ENCODE data around the gene PROSER1. TPM values are rescaled to one million over a fixed set of nuclear protein-coding genes. Genes with fewer than 3 reads are reported as not detected.
"Not testable (repeated sequence)": the region's sequence is repeated elsewhere in the genome, so short reads cannot be mapped to it uniquely, and the experiment has no call there.

The PROSER1 gene
- total RNA-seq = 10 to 100 TPM; 64.8 to 75.4 TPM

DNA sequence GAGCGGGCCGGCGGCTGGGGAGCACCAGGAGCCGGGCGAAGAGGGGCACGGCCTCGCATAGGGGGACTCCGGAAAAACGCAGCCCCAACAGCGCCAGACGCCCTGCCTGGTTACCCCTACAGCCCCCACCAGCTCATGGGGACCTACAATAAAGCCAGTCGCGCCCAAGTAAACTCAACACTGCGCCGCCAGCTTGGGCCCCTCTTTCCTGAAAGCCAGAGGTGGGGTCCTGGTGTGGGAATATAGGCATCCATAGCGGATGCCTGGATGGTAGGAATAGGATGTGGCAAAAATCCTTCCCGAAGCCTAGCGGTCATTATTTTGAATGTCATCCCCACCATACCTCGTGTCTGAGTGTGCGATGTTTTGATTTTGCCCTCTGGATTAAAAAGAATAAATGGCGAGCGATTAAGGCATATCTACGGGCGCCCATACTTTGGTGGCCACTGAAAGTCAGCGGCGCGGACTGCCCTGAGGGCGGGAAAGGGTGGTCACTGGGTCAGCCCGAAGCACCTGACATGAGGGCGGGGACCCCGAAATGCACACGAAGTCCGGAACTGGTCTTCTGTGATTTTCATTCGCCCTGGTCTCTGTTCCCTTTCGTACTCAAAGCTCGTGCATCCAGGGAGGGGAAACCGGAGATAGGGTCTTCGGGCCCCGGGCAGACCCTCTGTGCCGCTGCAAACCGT lies at the start of gene PROSER1, which contains the start of gene NHLRC3:
Gene PROSER1 (minus strand): TSS at position 210 of the 689 bp plus-strand sequence. CDS start 847 bp downstream, outside the sequence.
Gene NHLRC3 (plus strand): TSS at position 577 of the 689 bp plus-strand sequence. CDS start 184 bp downstream, outside the sequence.
- DNase-seq (peak; percentile 87), ATAC-seq (peak; percentile 74)
- peaks cover 14% of the 10 kb centered on the region for H3K36me3 Mint-ChIP-seq (ENCODE audit: low read depth)
- peak within 1 kb of the TSS; percentile 98 for H3K4me3 Mint-ChIP-seq
- H3K27ac Mint-ChIP-seq = peak within 1 kb of the TSS; percentile 97
- ChIA-PET POLR2A (interaction anchor here (1.0 to 2.1 kb wide), 3 partner anchors 10 to 58 kb away, joined by 3 to 7 read pairs (median 6); no protein-coding TSS in a partner anchor), CTCF (interaction anchor here (0.6 to 1.9 kb wide), 6 partner anchors 8 to 583 kb away, joined by 3 to 7 read pairs (median 4); no protein-coding TSS in a partner anchor)
- H3K4me1 Mint-ChIP-seq = peaks cover 45% of the 10 kb centered on the region
- H3K27me3 Mint-ChIP-seq = no peaks in the 10 kb centered on the region
- H3K9me3 Mint-ChIP-seq (ENCODE audit: low read depth) = no peaks in the 10 kb centered on the region
- intact Hi-C loops (cut with DNase I, micrococcal nuclease) = loop anchor here (1.0 to 10.0 kb wide), 9 partner anchors 57 to 1979 kb away; partner anchors contain the start of genes LHFPL6 (in 2 of the 2), COG6 (in 1 of the 2), MRPS31 (in 1 of the 2) and SUPT20H (in 1 of the 2)

DNA sequence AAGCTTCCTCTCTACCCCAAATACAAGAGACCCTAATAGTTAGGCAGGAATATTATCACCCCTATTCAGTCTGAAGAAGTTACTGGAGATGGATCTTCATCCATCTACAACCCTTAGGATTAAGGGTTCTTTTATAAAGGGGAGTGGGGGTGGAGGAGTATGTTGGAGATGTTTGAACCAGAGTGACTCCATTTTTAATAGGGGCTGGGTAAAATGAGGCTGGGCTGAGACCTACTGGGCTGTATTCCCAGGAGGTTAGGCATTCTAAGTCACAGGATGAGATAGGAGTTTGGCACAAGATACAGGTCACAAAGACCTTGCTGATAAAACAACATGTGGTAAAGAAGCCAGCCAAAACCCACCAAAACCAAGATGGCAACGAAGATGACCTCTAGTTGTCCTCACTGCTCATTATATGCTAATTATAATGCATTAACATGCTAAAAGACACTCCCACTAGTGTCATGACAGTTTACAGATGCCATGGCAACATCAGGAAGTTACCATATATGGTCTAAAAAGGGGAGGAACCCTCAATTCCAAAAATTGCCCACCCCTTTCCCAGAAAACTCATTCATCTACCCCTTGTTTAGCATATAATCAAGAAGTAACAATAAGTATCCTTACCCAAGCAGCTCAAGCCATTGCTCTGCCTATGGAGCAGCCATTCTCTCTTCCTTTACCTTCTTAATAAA lies 48.5 kb upstream of the PROSER1 start:
- DNase-seq; CTCF ChIA-PET; POLR2A ChIA-PET; H3K4me1 Mint-ChIP-seq; ATAC-seq; H3K27ac Mint-ChIP-seq; H3K4me3 Mint-ChIP-seq; intact Hi-C loops (cut with DNase I, micrococcal nuclease); H3K36me3 Mint-ChIP-seq (ENCODE audit: low read depth); H3K9me3 Mint-ChIP-seq (ENCODE audit: low read depth): not testable (repeated sequence)
- H3K27me3 Mint-ChIP-seq = peaks cover 17% of the 10 kb centered on the region

DNA sequence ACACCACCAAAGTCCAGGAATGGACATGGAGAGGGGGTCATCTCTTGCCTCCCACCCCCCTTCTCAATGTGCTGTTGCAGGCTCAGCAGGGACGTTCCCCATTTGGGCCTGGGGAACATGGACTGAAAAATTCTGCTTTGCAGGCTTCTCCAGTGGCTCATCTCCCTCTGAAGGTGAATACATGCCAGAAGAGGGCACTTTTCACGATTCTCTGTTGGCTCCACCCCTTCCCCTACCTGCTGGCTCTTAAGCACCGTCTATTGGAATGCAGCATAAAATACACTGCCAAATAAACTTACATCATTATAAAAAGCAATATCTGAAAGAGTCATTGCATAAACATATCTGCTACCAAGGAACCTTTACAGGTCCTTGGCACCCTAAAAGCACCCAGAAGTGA lies 36.1 kb upstream of the PROSER1 start:
- no peak for ATAC-seq
- CTCF ChIA-PET = no interaction called here

DNA sequence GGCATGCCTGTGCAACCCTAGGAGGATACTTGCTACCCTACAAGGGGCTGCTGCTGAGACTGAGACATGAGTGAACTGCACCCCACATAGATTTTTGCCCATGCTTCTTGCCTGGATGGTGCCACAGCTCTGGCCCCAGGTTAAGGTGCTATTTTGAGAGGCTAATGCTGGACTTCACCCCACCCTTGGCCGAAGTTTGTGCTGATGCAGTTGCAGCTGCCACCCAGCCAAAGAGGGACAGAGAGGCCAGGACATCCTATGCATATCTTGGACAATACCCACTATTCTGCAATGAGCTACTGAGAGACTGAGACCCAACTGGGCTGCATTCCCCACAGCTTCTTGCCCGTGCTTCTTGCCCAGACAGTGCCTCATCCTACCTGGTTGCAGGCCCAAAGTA lies 35.0 kb upstream of the PROSER1 start:
- no peaks in the 10 kb centered on the region for H3K4me1 Mint-ChIP-seq
- H3K27me3 Mint-ChIP-seq = peaks cover 34% of the 10 kb centered on the region
- peaks cover 2% of the 10 kb centered on the region for H3K9me3 Mint-ChIP-seq (ENCODE audit: low read depth)
- no peaks in the 10 kb centered on the region for H3K36me3 Mint-ChIP-seq (ENCODE audit: low read depth)
- POLR2A ChIA-PET = no interaction called here
- DNase-seq (no peak), ATAC-seq (no peak)
- H3K4me3 Mint-ChIP-seq = no peak overlapping the region
- H3K27ac Mint-ChIP-seq = no peak overlapping the region
- CTCF ChIA-PET = interaction anchor here (0.6 to 0.7 kb wide), 2 partner anchors 37 to 989 kb away, joined by 3 read pairs; no protein-coding TSS in a partner anchor
- intact Hi-C loops (cut with DNase I, micrococcal nuclease) = no loop called here

More for the DNA sequence above, 36.1 kb upstream of the PROSER1 start:
- H3K36me3 Mint-ChIP-seq (ENCODE audit: low read depth) = no peaks in the 10 kb centered on the region
- intact Hi-C loops (cut with DNase I, micrococcal nuclease) = no loop called here
- no peak overlapping the region for H3K27ac Mint-ChIP-seq
- POLR2A ChIA-PET = no interaction called here
- peaks cover 38% of the 10 kb centered on the region for H3K27me3 Mint-ChIP-seq
- no peaks in the 10 kb centered on the region for H3K4me1 Mint-ChIP-seq
- H3K9me3 Mint-ChIP-seq (ENCODE audit: low read depth) = peaks cover 2% of the 10 kb centered on the region
- H3K4me3 Mint-ChIP-seq = no peak overlapping the region
- no peak for DNase-seq

DNA sequence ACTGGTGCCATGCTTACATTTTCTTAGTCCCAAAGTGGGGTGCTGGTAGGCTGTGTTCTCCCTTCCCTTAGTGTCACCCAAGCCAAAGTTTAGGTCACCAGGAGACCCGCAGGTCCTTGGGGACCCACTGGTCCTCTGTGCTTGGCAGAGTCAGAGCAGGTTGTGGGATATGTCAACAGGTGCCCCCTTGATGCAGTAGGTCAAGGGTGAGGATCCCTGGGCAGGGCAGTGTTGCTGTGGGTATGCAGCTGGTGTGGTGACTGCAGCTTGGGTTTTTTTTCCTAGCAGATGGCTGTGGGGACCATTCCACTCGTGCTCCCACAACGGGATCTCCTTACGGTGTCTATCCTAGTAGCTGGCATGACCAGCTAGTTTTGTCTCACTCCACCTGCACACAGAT lies 24.1 kb upstream of the PROSER1 start:
- H3K27me3 Mint-ChIP-seq = no peaks in the 10 kb centered on the region
- peaks cover 8% of the 10 kb centered on the region for H3K4me1 Mint-ChIP-seq
- ChIA-PET CTCF (no interaction called here), POLR2A (no interaction called here)
- intact Hi-C loops (cut with DNase I, micrococcal nuclease) = no loop called here
- no peak for DNase-seq
- H3K9me3 Mint-ChIP-seq (ENCODE audit: low read depth) = peaks cover 3% of the 10 kb centered on the region
- no peak for ATAC-seq
- no peak overlapping the region for H3K4me3 Mint-ChIP-seq
- H3K27ac Mint-ChIP-seq = no peak overlapping the region
- H3K36me3 Mint-ChIP-seq (ENCODE audit: low read depth) = peaks cover 10% of the 10 kb centered on the region

DNA sequence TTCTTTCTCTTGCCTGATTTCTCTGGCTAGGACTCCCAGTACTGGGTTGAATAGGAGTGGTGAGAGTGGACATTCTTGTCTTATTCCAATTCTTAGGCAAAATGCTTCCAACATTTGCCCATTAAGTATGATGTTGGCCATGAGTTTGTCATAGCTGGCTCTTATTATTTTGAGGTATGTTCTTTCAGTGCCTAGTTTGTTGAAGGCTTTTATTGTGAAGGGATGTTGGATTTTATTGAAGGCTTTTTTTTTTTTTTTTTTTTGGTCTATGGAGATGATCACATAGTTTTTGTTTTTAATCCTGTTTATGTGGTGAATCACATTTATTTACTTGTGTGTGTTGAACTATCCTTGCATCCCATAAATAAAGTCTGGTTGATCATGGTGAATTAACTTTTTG lies 20.2 kb upstream of the PROSER1 start:
- no peak for DNase-seq
- Mint-ChIP-seq H3K27me3 (no peaks in the 10 kb centered on the region), H3K9me3 (ENCODE audit: low read depth) (no peaks in the 10 kb centered on the region), H3K27ac (no peak overlapping the region), H3K4me1 (peaks cover 11% of the 10 kb centered on the region), H3K4me3 (no peak overlapping the region), H3K36me3 (ENCODE audit: low read depth) (peaks cover 8% of the 10 kb centered on the region)
- intact Hi-C loops (cut with DNase I, micrococcal nuclease) = no loop called here
- CTCF ChIA-PET = interaction anchor here (0.6 kb wide), 1 partner anchor 225 kb away, joined by 3 read pairs; no protein-coding TSS in a partner anchor
- ATAC-seq = no peak
- POLR2A ChIA-PET = no interaction called here

DNA sequence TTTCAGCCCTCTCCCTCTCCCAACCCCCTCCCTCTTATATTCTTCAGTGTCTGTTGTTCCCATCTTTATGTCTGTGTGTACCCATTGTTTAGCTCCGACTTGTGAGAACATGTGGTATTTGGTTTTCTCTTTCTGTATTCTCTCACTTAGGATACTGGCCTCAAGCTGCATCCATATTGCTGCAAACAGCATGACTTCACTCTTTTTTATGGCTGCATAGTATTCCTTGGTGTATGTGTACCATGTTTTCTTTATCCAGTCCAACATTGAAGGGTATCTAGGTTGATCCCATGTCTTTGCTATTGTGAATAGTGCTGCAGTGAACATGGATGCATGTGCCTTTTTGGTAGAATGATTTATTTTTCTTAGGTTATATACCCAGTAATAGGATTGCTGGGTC lies 18.1 kb upstream of the PROSER1 start:
- H3K4me3 Mint-ChIP-seq = no peak overlapping the region
- no peak overlapping the region for H3K27ac Mint-ChIP-seq
- no peaks in the 10 kb centered on the region for H3K9me3 Mint-ChIP-seq (ENCODE audit: low read depth)
- CTCF ChIA-PET = interaction anchor here (1.2 to 1.3 kb wide), 2 partner anchors 9 to 562 kb away, joined by 3 read pairs; no protein-coding TSS in a partner anchor
- no peak for DNase-seq
- intact Hi-C loops (cut with DNase I, micrococcal nuclease) = no loop called here
- peaks cover 8% of the 10 kb centered on the region for H3K36me3 Mint-ChIP-seq (ENCODE audit: low read depth)
- no peaks in the 10 kb centered on the region for H3K27me3 Mint-ChIP-seq
- POLR2A ChIA-PET = no interaction called here
- peaks cover 11% of the 10 kb centered on the region for H3K4me1 Mint-ChIP-seq
- ATAC-seq = no peak

DNA sequence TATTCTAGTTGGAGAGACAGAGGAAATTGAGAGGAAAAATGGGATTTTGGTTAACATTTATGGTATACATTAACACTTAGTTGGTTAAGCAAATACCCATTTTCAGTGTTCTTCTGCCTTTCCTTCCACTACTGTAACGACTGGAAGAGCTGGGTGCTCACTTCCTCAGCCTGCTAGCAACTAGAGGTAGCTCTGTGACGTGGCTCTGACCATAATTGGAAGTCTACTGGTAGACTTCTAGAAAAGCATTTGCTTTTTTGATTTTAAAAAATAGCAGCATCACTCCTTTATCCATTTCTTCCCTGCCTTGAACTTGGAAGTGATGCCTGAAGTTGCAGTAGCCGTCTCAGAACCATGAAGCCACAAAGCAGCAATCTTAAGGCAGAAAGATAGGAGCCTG lies 16.2 kb upstream of the PROSER1 start:
- POLR2A ChIA-PET = no interaction called here
- H3K9me3 Mint-ChIP-seq (ENCODE audit: low read depth) = no peaks in the 10 kb centered on the region
- intact Hi-C loops (cut with DNase I, micrococcal nuclease) = loop anchor here in 1 of 2 experiments (5.0 kb wide), 2 partner anchors 93 to 623 kb away; no protein-coding TSS in a partner anchor
- CTCF ChIA-PET = no interaction called here
- no peak for DNase-seq
- H3K4me1 Mint-ChIP-seq = peaks cover 7% of the 10 kb centered on the region
- H3K27me3 Mint-ChIP-seq = no peaks in the 10 kb centered on the region
- peaks cover 2% of the 10 kb centered on the region for H3K36me3 Mint-ChIP-seq (ENCODE audit: low read depth)
- H3K4me3 Mint-ChIP-seq = no peak overlapping the region
- no peak for ATAC-seq
- no peak overlapping the region for H3K27ac Mint-ChIP-seq

DNA sequence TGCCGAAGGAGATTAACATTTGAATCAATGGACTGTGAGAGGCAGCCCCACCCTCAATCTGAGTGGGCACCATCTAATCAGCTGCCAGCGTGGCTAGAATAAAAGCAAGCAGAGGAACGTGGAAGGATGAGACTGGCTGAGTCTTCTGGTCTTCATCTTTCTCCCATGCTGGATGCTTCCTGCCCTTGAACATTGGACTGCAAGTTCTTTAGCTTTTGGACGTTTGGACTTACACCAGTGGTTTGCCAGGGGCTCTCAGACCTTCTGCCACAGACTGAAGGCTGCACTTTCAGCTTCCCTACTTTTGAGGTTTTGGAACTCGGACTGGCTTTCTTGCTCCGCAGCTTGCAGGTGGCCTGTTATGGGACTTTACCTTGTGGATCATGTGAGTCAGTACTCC lies 15.1 kb upstream of the PROSER1 start:
- H3K4me3 Mint-ChIP-seq = no peak overlapping the region
- no peaks in the 10 kb centered on the region for H3K27me3 Mint-ChIP-seq
- intact Hi-C loops (cut with DNase I, micrococcal nuclease) = loop anchor here in 1 of 2 experiments (5.0 kb wide), 2 partner anchors 94 to 624 kb away; no protein-coding TSS in a partner anchor
- H3K36me3 Mint-ChIP-seq (ENCODE audit: low read depth) = peaks cover 6% of the 10 kb centered on the region
- no peaks in the 10 kb centered on the region for H3K9me3 Mint-ChIP-seq (ENCODE audit: low read depth)
- POLR2A ChIA-PET = no interaction called here
- CTCF ChIA-PET = interaction anchor here (1.0 kb wide), 1 partner anchor 563 kb away, joined by 4 read pairs; no protein-coding TSS in a partner anchor
- H3K4me1 Mint-ChIP-seq = peaks cover 3% of the 10 kb centered on the region
- DNase-seq (no peak), ATAC-seq (no peak)
- no peak overlapping the region for H3K27ac Mint-ChIP-seq

DNA sequence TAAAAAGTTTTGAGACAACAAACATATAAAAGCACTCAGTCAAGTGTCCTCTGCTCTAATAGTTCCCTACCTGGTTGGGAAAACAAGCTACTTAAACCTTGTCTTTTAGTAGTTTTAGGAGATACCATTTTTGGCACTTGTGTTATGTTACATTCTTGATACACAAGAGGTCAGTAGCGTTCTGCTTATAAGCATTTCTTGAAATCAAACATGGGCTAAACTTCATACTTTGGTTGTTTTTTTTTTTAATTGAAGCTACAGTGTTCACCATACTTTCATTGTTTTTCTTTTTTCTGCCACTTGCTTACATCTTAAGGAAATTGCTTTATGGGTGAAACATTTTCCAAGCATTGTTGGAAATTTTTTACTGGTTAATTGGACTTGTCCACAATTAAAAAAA lies 13.3 kb upstream of the PROSER1 start:
- Mint-ChIP-seq H3K4me3 (no peak overlapping the region), H3K4me1 (peaks cover 3% of the 10 kb centered on the region), H3K27me3 (no peaks in the 10 kb centered on the region), H3K36me3 (ENCODE audit: low read depth) (peaks cover 6% of the 10 kb centered on the region), H3K27ac (no peak overlapping the region), H3K9me3 (ENCODE audit: low read depth) (no peaks in the 10 kb centered on the region)
- ATAC-seq (peak; percentile 47), DNase-seq (no peak)
- POLR2A ChIA-PET = interaction anchor here (0.6 kb wide), 1 partner anchor 50 kb away, joined by 4 read pairs; no protein-coding TSS in a partner anchor
- CTCF ChIA-PET = interaction anchor here (1.0 to 2.1 kb wide), 5 partner anchors 10 to 565 kb away, joined by 3 to 19 read pairs (median 5); no protein-coding TSS in a partner anchor
- intact Hi-C loops (cut with DNase I, micrococcal nuclease) = loop anchor here (1.0 to 5.0 kb wide), 6 partner anchors 96 to 626 kb away; no protein-coding TSS in a partner anchor

DNA sequence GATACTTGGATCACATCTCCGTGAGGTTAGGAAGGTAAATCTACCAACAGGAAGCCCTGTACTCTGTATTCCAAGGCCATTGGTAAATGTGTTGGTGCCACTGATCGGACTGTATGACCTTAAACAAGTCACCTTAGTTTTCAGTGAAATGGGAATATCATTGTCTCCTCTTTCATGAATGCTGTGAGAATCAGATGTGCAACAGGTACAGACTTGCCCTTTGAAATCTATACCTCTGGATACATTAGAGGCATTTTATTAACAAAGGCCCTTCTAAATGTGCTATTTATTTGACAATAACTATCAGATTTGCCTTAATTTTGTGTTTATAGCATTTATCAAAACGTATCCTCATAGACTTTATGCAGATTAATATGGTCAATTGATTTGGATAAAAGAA lies 11.4 kb upstream of the PROSER1 start:
- no peaks in the 10 kb centered on the region for H3K9me3 Mint-ChIP-seq (ENCODE audit: low read depth)
- POLR2A ChIA-PET = no interaction called here
- CTCF ChIA-PET = interaction anchor here (0.7 to 2.3 kb wide), 4 partner anchors 47 to 563 kb away, joined by 3 to 13 read pairs (median 4); no protein-coding TSS in a partner anchor
- no peak overlapping the region for H3K27ac Mint-ChIP-seq
- ATAC-seq = no peak
- intact Hi-C loops (cut with DNase I, micrococcal nuclease) = no loop called here
- peaks cover 10% of the 10 kb centered on the region for H3K36me3 Mint-ChIP-seq (ENCODE audit: low read depth)
- no peaks in the 10 kb centered on the region for H3K27me3 Mint-ChIP-seq
- no peak for DNase-seq
- peaks cover 7% of the 10 kb centered on the region for H3K4me1 Mint-ChIP-seq
- H3K4me3 Mint-ChIP-seq = no peak overlapping the region
